ENCODE results near the gene KCNH2. TPM values are rescaled to one million over a fixed set of nuclear protein-coding genes. Genes with fewer than 3 reads are reported as not detected.

Gene KCNH2
- polyA plus RNA-seq, 1 experiment, result 0.06 TPM

GRCh38 chr7:150998341-150998740 lies 20.2 kb upstream of the KCNH2 start:
- no peak for TF ChIP-seq CTCF (IDR thresholded peaks at IDR 0.05; ENCODE audit: insufficient read depth, low read depth, low read length)
- no peak overlapping the region for H3K4me3 ChIP-seq (ENCODE audit: low read depth, low read length)
- no peaks in the 10 kb centered on the region for H3K36me3 ChIP-seq (ENCODE audit: control insufficient read depth, insufficient read depth, low read length)
- POLR2A ChIA-PET, result no interaction called here
- no peaks in the 10 kb centered on the region; the same call in none of the 2 replicates for H3K27me3 ChIP-seq (ENCODE audit: control insufficient read depth, insufficient read depth, low read length)
- no peak for DNase-seq (ENCODE audit: low read depth)
- CTCF ChIA-PET, result no interaction called here

- Histone ChIP-seq H3K36me3 (ENCODE audit: control insufficient read depth, insufficient read depth, low read length) (no peaks in the 10 kb centered on the region), H3K4me3 (ENCODE audit: low read depth, low read length) (no peak overlapping the region), H3K27me3 (ENCODE audit: control insufficient read depth, insufficient read depth, low read length) (no peaks in the 10 kb centered on the region; the same call in none of the 2 replicates)
- ChIA-PET CTCF (interaction anchor here (1.2 to 1.6 kb wide), 2 partner anchors 12 to 15 kb away, joined by 3 to 6 read pairs; no protein-coding TSS in a partner anchor), POLR2A (no interaction called here)
- DNase-seq (ENCODE audit: low read depth), result no peak
- no peak for TF ChIP-seq CTCF (IDR thresholded peaks at IDR 0.05; ENCODE audit: insufficient read depth, low read depth, low read length)
Measured at GRCh38 chr7:150997817-150998216, 19.7 kb upstream of the KCNH2 start.

- ChIA-PET CTCF (interaction anchor here (1.2 to 1.6 kb wide), 2 partner anchors 11 to 15 kb away, joined by 3 to 6 read pairs; no protein-coding TSS in a partner anchor), POLR2A (no interaction called here)
- H3K27me3 ChIP-seq (ENCODE audit: control insufficient read depth, insufficient read depth, low read length), result no peaks in the 10 kb centered on the region; the same call in none of the 2 replicates
- no peak overlapping the region for H3K4me3 ChIP-seq (ENCODE audit: low read depth, low read length)
- no peak for TF ChIP-seq CTCF (IDR thresholded peaks at IDR 0.05; ENCODE audit: insufficient read depth, low read depth, low read length)
- H3K36me3 ChIP-seq (ENCODE audit: control insufficient read depth, insufficient read depth, low read length), result no peaks in the 10 kb centered on the region
- no peak for DNase-seq (ENCODE audit: low read depth)
Measured at GRCh38 chr7:150997075-150997511, 19.0 kb upstream of the KCNH2 start.

- Histone ChIP-seq H3K4me3 (ENCODE audit: low read depth, low read length) (no peak overlapping the region), H3K36me3 (ENCODE audit: control insufficient read depth, insufficient read depth, low read length) (no peaks in the 10 kb centered on the region), H3K27me3 (ENCODE audit: control insufficient read depth, insufficient read depth, low read length) (no peaks in the 10 kb centered on the region; the same call in none of the 2 replicates)
- CTCF ChIA-PET, result interaction anchor here (1.2 to 1.6 kb wide), 2 partner anchors 11 to 16 kb away, joined by 3 to 6 read pairs; no protein-coding TSS in a partner anchor
- POLR2A ChIA-PET, result no interaction called here
- TF ChIP-seq CTCF (IDR thresholded peaks at IDR 0.05; ENCODE audit: insufficient read depth, low read depth, low read length), result no peak
- DNase-seq (ENCODE audit: low read depth), result no peak
Measured at GRCh38 chr7:150996376-150997074, 18.4 kb upstream of the KCNH2 start.

- Histone ChIP-seq H3K27me3 (ENCODE audit: control insufficient read depth, insufficient read depth, low read length) (no peaks in the 10 kb centered on the region; the same call in 1 of the 2 replicates), H3K36me3 (ENCODE audit: control insufficient read depth, insufficient read depth, low read length) (no peaks in the 10 kb centered on the region), H3K4me3 (ENCODE audit: low read depth, low read length) (no peak overlapping the region)
- ChIA-PET POLR2A (no interaction called here), CTCF (interaction anchor here (0.9 to 1.9 kb wide), 4 partner anchors 9 to 129 kb away, joined by 3 to 11 read pairs (median 5); no protein-coding TSS in a partner anchor)
- no peak for DNase-seq (ENCODE audit: low read depth)
- TF ChIP-seq CTCF (IDR thresholded peaks at IDR 0.05; ENCODE audit: insufficient read depth, low read depth, low read length), result no peak
Measured at GRCh38 chr7:150994838-150995510, 16.9 kb upstream of the KCNH2 start.

Measured in BJ (cell line).